ENCODE measurements around the gene KIF3C. TPM values are rescaled to one million over a fixed set of nuclear protein-coding genes. Genes with fewer than 3 reads are reported as not detected.

KIF3C gene
- total RNA-seq, 1 experiment from 2014 or later, result 41.4 TPM

- H3K4me1 ChIP-seq (ENCODE audit: insufficient read depth, low read length), result no peaks in the 10 kb centered on the region
- H2BK15ac ChIP-seq (ENCODE audit: low read depth, low read length), result no peak overlapping the region
- no peaks in the 10 kb centered on the region for H3K27me3 Mint-ChIP-seq (ENCODE audit: low read depth)
- H3K4me2 ChIP-seq (ENCODE audit: insufficient read depth, insufficient read length, low read length), result no peak overlapping the region
- H3K4me1 Mint-ChIP-seq, result peaks cover 7 to 15% of the 10 kb centered on the region in 2 experiments
- no peak overlapping the region for H2AFZ ChIP-seq (ENCODE audit: low read length)
- no peaks in the 10 kb centered on the region for H3K9me3 Mint-ChIP-seq
- H3K79me1 ChIP-seq (ENCODE audit: insufficient read depth, low read depth, low read length, poor library complexity, severe bottlenecking), result no peaks in the 10 kb centered on the region
- H3K27me3 ChIP-seq (ENCODE audit: insufficient read depth, low read length), result no peaks in the 10 kb centered on the region
- H3K9ac ChIP-seq (ENCODE audit: extremely low read depth, insufficient read length, low read length), result no peak overlapping the region
- H2BK120ac ChIP-seq (ENCODE audit: low read depth, low read length, poor library complexity, severe bottlenecking), result no peak overlapping the region
- H3K56ac ChIP-seq (ENCODE audit: insufficient read length, low read depth, low read length), result no peak overlapping the region
- H3K18ac ChIP-seq (ENCODE audit: insufficient read length, low read depth, low read length), result no peak overlapping the region
- H3K9me3 ChIP-seq (ENCODE audit: control insufficient read depth, low read depth, low read length), result no peaks in the 10 kb centered on the region
- DNase-seq, result no peak
- H4K8ac ChIP-seq (replicated peaks; ENCODE audit: insufficient read length, low read depth, low read length), result no peak overlapping the region
- no peak overlapping the region for H2BK20ac ChIP-seq (ENCODE audit: low read depth, low read length, poor library complexity, severe bottlenecking)
- no peaks in the 10 kb centered on the region; a peak in 1 of 7 replicates for H3K36me3 Mint-ChIP-seq (ENCODE audit: insufficient read depth in 1 of 3, low read depth in 3 of 3)
- TF ChIP-seq, protein P1, sequence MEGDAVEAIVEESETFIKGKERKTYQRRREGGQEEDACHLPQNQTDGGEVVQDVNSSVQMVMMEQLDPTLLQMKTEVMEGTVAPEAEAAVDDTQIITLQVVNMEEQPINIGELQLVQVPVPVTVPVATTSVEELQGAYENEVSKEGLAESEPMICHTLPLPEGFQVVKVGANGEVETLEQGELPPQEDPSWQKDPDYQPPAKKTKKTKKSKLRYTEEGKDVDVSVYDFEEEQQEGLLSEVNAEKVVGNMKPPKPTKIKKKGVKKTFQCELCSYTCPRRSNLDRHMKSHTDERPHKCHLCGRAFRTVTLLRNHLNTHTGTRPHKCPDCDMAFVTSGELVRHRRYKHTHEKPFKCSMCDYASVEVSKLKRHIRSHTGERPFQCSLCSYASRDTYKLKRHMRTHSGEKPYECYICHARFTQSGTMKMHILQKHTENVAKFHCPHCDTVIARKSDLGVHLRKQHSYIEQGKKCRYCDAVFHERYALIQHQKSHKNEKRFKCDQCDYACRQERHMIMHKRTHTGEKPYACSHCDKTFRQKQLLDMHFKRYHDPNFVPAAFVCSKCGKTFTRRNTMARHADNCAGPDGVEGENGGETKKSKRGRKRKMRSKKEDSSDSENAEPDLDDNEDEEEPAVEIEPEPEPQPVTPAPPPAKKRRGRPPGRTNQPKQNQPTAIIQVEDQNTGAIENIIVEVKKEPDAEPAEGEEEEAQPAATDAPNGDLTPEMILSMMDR (conservative IDR thresholded peaks at IDR 0.05), result no peak
- no CpG with 5 or more reads among the region's 4 CpGs for WGBS (ENCODE audit: extremely low coverage, insufficient read length, low lambda C conversion rate)
- no peak overlapping the region for H3K23ac ChIP-seq (ENCODE audit: insufficient read length, low read depth, low read length)
- no peak overlapping the region for H4K91ac ChIP-seq (ENCODE audit: insufficient read length, low read depth, low read length)
- no peaks in the 10 kb centered on the region for H3K79me2 ChIP-seq (ENCODE audit: insufficient read depth, low read length)
- H2AK5ac ChIP-seq (ENCODE audit: insufficient read length, low read length), result no peak overlapping the region
- H3K4ac ChIP-seq (ENCODE audit: low read depth, low read length), result no peak overlapping the region
- no peak overlapping the region for H3K14ac ChIP-seq (ENCODE audit: insufficient read depth, low read length)
- H3K27ac ChIP-seq (ENCODE audit: insufficient read length, low read depth, low read length), result no peak overlapping the region
- no peak overlapping the region; a peak in 1 of 5 replicates for H3K4me3 Mint-ChIP-seq
- no peaks in the 10 kb centered on the region for H3K23me2 ChIP-seq (ENCODE audit: insufficient read length, low read depth, low read length, poor library complexity, severe bottlenecking)
- no peak overlapping the region for H3T11ph ChIP-seq (ENCODE audit: low read length)
- H2BK12ac ChIP-seq (ENCODE audit: insufficient read length, low read depth, low read length), result no peak overlapping the region
- no peak overlapping the region for H2BK5ac ChIP-seq (ENCODE audit: insufficient read length, low read length)
- peak overlapping the region in 2 of 3 experiments; percentile 56 to 58; a peak in 3 of 7 replicates for H3K27ac Mint-ChIP-seq
- H4K20me1 ChIP-seq (ENCODE audit: control insufficient read depth, insufficient read depth, insufficient read length), result no peaks in the 10 kb centered on the region
- no peak overlapping the region for H4K5ac ChIP-seq (ENCODE audit: insufficient read length, low read depth, low read length)
Observed at GRCh38 chr2:26001743-26002351, 19.6 kb upstream of the KIF3C start.
